ENCODE measurements around the gene UNC119. TPM values are rescaled to one million over a fixed set of nuclear protein-coding genes. Genes with fewer than 3 reads are reported as not detected.
A peak's percentile ranks its signal among the peaks of the same experiment; 100 is the strongest.

The UNC119 gene
- total RNA-seq, 3 donors from 2014 or later = 20.5 to 32.3 (median 23.2) TPM

DNA sequence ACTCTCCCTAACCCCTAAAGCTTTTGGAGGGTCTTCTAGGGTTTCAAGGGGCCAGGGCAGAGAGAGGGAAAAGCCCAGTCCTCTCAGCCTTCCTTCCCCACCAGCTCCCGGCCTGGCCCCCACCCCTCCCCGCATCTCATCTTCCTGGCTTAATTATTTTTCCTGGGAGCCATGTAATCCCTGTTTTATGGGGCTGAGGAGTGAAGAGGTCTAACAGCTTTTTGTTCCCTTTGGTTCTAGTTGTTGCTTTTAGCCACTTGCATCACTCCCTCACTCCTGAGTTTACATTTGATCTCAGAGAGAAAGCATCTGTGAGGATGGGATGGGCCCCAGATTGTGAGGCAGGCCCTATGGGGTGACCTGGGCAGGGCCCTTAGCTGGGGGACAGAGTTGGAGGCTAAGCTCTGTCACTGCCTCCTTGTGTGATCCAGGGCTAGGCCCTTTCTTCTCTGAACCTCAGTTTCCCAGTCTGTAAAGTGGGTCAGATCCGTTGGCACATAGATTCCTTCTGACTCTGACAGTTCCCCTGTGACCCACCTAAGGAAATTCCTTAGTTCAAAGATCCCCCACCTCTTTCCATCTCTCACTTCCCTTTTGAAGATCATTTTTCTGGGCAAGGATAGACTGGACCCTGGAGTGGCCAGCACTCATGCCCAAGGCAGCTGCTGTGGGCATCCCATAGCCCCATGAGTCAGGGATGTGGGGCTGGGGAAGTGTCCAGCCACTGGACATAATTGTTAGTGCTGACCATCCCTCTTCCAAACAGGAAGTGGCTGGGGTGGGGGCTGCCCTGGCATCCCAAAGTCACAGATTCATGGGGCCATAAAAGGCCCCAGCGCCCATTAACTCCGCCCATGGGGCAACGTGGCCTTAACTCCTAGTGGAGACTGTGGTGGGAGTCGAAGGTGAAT, 20.1 kb downstream of the UNC119 start:
- TF ChIP-seq, protein P1, sequence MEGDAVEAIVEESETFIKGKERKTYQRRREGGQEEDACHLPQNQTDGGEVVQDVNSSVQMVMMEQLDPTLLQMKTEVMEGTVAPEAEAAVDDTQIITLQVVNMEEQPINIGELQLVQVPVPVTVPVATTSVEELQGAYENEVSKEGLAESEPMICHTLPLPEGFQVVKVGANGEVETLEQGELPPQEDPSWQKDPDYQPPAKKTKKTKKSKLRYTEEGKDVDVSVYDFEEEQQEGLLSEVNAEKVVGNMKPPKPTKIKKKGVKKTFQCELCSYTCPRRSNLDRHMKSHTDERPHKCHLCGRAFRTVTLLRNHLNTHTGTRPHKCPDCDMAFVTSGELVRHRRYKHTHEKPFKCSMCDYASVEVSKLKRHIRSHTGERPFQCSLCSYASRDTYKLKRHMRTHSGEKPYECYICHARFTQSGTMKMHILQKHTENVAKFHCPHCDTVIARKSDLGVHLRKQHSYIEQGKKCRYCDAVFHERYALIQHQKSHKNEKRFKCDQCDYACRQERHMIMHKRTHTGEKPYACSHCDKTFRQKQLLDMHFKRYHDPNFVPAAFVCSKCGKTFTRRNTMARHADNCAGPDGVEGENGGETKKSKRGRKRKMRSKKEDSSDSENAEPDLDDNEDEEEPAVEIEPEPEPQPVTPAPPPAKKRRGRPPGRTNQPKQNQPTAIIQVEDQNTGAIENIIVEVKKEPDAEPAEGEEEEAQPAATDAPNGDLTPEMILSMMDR (IDR thresholded peaks at IDR 0.05) = no peak
- Histone ChIP-seq H3K4me3 (no peak overlapping the region), H3K4me1 (ENCODE audit: low read depth) (peaks cover 27% of the 10 kb centered on the region), H3K36me3 (ENCODE audit: low read depth) (no peaks in the 10 kb centered on the region), H3K9me3 (no peaks in the 10 kb centered on the region)
- intact Hi-C loops (cut with DNase I, micrococcal nuclease) = no loop called here
- no peak for ATAC-seq
- DNase-seq = no peak

DNA sequence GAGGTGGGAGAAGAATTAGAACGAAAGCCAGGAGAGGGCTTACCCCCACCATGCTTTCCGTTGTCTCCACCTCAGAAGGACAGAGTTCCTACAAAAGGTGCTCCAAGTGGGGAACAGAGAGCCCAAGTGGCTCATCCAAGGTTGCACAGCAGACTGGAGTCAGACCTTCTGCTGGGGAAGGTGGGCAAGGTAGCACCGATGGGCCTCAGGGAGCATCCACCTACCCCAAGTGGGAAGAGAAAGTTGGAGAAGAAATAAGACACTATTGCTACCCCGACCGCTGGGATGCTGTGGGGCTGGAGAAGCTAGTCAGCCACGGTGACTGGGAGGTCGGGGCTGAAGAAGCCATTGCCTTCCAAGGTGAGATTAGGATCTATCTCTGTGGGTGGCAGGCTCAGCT, 21.5 kb downstream of the UNC119 start:
- DNase-seq (no peak), ATAC-seq (no peak)
- intact Hi-C loops (cut with DNase I, micrococcal nuclease) = no loop called here
- TF ChIP-seq, protein P1 (IDR thresholded peaks at IDR 0.05) = no peak
- Histone ChIP-seq H3K9me3 (no peaks in the 10 kb centered on the region), H3K4me3 (no peak overlapping the region), H3K4me1 (ENCODE audit: low read depth) (peaks cover 24% of the 10 kb centered on the region), H3K36me3 (ENCODE audit: low read depth) (no peaks in the 10 kb centered on the region)

DNA sequence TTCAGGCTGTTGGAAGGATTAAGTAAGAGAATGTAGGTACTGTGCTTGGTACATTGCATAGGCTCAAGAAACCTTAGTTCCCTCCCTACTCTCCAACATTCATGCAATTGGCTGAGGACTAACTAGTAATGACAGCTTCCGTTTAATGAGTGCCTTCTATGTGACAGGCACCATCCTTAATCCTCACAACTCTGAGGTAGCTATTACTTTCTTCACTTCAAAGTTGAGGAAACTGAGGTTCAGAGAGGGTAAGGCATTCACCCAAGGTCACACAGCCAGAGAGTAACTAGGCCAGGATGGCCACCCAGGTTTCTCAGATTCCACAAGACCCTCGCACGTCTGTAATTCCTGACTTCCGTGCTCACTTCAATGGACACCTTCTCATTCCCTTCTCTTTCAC, 22.2 kb downstream of the UNC119 start:
- intact Hi-C loops (cut with DNase I, micrococcal nuclease) = no loop called here
- DNase-seq (peak in 1 of 3 donors; percentile 6), ATAC-seq (no peak)
- H3K4me1 ChIP-seq (ENCODE audit: low read depth) = peaks cover 23% of the 10 kb centered on the region
- H3K4me3 ChIP-seq = no peak overlapping the region
- TF ChIP-seq, protein P1 (IDR thresholded peaks at IDR 0.05) = no peak
- H3K36me3 ChIP-seq (ENCODE audit: low read depth) = no peaks in the 10 kb centered on the region
- H3K9me3 ChIP-seq = no peaks in the 10 kb centered on the region

DNA sequence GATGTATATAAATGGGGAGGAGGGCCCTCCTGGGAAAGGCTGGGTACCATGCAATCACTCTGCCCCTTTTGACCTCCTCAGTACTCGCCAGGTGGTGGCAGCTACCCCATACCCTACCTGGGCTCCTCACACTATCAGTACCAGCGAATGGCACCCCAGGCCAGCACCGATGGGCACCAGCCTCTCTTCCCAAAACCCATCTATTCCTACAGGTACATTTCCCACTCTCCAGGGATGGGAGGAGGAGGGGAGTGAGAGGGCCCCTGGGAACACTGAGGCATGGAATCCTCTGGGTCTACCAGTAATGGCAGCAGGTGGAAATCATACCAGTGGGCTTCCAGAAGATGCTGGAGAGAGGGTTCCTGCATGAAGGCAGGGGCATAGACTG, 23.4 kb downstream of the UNC119 start:
- no peak for ATAC-seq

DNA sequence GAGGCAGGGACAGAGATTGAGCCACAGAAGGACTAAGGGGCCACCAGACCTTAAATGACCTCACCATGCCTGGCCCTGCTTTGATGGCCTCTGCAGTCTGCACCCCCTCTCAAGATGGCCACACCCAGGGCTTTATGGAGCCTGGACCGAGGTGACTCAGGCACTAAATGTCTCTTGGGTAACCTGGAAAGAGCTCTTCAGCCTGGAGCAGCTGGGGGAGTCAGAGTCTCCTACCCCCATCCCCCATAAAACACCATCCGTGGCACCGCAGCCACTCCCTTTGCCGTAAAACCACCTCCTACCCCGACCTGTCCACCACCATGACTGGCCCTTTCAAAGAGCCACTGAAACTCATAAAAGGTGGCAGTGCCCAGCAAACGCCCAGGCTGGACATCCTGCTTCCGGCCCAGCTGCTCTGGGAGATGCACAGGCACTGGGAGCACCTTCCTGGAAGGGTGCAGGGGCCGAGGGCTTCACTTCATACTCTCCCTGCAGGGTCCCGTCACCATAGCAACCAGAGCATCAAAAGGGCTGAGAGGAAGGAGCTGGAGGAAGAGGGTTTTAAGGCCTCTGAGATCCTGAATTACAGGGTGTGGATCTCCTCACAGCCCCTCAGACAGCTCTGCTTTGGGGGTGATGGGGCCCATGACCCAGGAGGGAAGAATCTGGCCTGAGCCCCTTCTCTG, 24.0 kb downstream of the UNC119 start:
- Histone ChIP-seq H3K9me3 (no peaks in the 10 kb centered on the region), H3K4me3 (no peak overlapping the region), H3K36me3 (ENCODE audit: low read depth) (no peaks in the 10 kb centered on the region), H3K4me1 (ENCODE audit: low read depth) (peaks cover 32% of the 10 kb centered on the region)
- TF ChIP-seq, protein P1 (IDR thresholded peaks at IDR 0.05) = no peak
- ATAC-seq (peak; percentile 80), DNase-seq (peak; percentile 59 to 70 (median 68))
- intact Hi-C loops (cut with DNase I, micrococcal nuclease) = no loop called here

More for the DNA sequence above, 23.4 kb downstream of the UNC119 start:
- TF ChIP-seq, protein P1 (IDR thresholded peaks at IDR 0.05) = no peak
- Histone ChIP-seq H3K4me1 (ENCODE audit: low read depth) (peaks cover 32% of the 10 kb centered on the region), H3K9me3 (no peaks in the 10 kb centered on the region), H3K4me3 (no peak overlapping the region), H3K36me3 (ENCODE audit: low read depth) (no peaks in the 10 kb centered on the region)
- peak in 1 of 3 donors; percentile 25 for DNase-seq
- intact Hi-C loops (cut with DNase I, micrococcal nuclease) = no loop called here

All from mucosa of descending colon (tissue), 3 donors.